Ishikawa (cell line): ENCODE results near the gene WDR89.
A peak's percentile ranks its signal among the peaks of the same experiment; 100 is the strongest.

ENCODE experiments used
- ZBTB7A ChIP-seq: IDR thresholded peaks from 2 replicates; pipeline ENCODE4 v1.6.1; 2012; ENCODE audit warnings: low read depth
- TF ChIP-seq, protein P1 (sequence below): IDR thresholded peaks from 2 replicates; pipeline ENCODE4 v1.6.1; 2012
- TF ChIP-seq, protein P2 (sequence below): IDR thresholded peaks from 2 replicates; pipeline ENCODE4 v1.6.1; 2012; ENCODE audit warnings: low read depth, mild to moderate bottlenecking

DNA sequence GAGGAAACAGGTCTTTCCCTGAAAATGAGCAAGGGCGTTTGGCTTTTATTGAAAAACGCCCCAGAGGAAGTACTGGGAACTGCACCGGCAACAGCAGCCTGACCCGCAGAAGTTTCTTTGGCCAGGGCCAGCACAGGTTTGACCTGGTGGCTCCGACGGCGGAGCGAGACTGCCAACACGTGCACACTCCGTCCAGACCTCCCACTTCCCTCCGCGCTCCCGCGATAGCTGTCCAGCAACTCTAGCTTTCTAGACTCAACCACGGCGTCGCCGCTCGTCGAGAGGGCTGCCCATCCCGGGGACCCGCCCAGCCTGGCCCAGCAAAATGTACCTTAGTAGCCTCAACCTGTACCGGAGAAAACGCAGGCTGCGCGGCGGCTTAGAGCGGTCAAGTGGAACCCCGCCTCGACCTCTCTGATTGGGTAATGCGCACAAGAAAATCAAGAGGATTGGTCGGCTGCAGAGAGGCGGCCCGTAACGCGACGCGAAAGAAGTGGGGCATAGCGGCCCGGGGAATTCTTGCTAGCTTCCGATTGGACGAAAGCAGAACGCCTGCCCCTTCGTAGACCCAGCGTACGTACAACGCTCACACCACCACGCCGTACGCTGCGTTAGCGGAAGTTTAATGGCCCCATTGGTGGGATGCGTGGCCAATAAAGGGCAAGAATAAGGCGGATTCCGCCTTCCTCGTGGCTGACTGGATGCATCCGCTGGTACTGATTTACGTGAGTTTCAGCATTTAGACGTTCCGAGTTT, at the start of gene WDR89:
- TF ChIP-seq, protein P1, sequence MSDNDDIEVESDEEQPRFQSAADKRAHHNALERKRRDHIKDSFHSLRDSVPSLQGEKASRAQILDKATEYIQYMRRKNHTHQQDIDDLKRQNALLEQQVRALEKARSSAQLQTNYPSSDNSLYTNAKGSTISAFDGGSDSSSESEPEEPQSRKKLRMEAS, result peak; percentile 99
- TF ChIP-seq, protein P2, sequence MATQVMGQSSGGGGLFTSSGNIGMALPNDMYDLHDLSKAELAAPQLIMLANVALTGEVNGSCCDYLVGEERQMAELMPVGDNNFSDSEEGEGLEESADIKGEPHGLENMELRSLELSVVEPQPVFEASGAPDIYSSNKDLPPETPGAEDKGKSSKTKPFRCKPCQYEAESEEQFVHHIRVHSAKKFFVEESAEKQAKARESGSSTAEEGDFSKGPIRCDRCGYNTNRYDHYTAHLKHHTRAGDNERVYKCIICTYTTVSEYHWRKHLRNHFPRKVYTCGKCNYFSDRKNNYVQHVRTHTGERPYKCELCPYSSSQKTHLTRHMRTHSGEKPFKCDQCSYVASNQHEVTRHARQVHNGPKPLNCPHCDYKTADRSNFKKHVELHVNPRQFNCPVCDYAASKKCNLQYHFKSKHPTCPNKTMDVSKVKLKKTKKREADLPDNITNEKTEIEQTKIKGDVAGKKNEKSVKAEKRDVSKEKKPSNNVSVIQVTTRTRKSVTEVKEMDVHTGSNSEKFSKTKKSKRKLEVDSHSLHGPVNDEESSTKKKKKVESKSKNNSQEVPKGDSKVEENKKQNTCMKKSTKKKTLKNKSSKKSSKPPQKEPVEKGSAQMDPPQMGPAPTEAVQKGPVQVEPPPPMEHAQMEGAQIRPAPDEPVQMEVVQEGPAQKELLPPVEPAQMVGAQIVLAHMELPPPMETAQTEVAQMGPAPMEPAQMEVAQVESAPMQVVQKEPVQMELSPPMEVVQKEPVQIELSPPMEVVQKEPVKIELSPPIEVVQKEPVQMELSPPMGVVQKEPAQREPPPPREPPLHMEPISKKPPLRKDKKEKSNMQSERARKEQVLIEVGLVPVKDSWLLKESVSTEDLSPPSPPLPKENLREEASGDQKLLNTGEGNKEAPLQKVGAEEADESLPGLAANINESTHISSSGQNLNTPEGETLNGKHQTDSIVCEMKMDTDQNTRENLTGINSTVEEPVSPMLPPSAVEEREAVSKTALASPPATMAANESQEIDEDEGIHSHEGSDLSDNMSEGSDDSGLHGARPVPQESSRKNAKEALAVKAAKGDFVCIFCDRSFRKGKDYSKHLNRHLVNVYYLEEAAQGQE, result peak; percentile 31; the same call in 1 of the 2 replicates
- TF ChIP-seq ZBTB7A, result no peak
